Measurements from ENCODE around the gene TLE1. TPM values are rescaled to one million over a fixed set of nuclear protein-coding genes. Genes with fewer than 3 reads are reported as not detected.
A peak's percentile ranks its signal among the peaks of the same experiment; 100 is the strongest.
"Not testable (repeated sequence)": the region's sequence is repeated elsewhere in the genome, so short reads cannot be mapped to it uniquely, and the experiment has no call there.

The TLE1 gene
- total and polyA plus RNA-seq, 2 donors: 7.0 to 24.1 TPM

DNA sequence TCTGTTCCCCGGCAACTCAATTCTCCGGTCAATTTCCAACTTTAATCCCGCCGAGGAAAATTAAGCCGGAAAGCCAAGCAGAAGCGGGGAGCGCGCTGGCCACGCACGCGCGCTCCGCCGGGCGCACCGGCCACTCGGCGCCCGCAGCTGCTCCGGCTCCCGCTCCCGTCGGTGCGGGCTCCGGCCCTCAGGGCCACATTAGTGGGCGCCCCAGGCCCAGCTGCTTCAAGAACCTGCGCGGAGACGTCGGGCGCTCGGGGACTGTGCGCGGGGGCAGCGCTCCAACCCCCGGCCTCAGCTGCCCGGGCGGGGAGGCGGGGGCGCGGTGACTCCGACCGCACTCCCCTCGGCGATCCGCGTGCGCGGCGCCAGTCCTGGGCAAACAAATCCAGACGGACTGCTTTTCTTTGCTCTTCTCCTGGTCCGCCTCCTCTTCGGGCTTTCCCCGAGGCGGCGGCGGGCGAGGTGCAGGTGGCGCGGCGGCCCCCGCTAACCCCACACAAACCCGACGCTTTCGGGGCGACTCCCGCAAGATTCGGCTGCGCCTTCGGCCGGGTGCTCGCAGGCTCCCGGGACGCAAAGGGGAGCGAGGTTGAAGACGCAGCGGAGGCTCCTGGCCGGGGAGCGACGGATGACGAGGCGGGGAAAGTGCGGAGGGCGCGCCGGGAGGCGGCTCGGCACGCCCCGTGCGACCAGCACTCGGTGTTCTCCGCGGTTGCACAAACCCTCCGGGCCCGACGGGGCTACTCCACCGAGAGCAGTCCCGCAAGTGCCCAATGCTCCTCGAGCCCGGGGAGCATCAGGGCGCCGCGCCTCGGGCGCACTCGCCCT lies 870 bp downstream of the TLE1 start:
- under 1% methylated on average over 107 of the region's 107 CpGs for WGBS
- Histone ChIP-seq H3K4me1 (ENCODE audit: control insufficient read depth in 2 of 2, insufficient read depth in 2 of 2, low read length in 2 of 2) (peaks cover 14 to 28% of the 10 kb centered on the region in 2 donors), H3K27me3 (ENCODE audit: control insufficient read depth in 2 of 2, insufficient read depth in 1 of 2, low read length in 1 of 2) (peaks cover 33 to 54% of the 10 kb centered on the region in 2 donors), H3K4me3 (ENCODE audit: low read length in 2 of 2) (peak overlapping the region; percentile 54 to 84), H3K27ac (ENCODE audit: low read depth in 1 of 2, low read length in 1 of 2) (peak overlapping the region; percentile 25 to 28)
- H3K36me3 ChIP-seq (ENCODE audit: control insufficient read depth in 2 of 2, insufficient read depth in 2 of 2, low read length in 1 of 2); H3K9me3 ChIP-seq (ENCODE audit: control insufficient read depth in 2 of 2, insufficient read depth in 1 of 2, low read length in 1 of 2): not testable (repeated sequence)
- peak in 2 of 9 donors; percentile 28 to 61 for DNase-seq (ENCODE audit: low read depth in 6 of 9, low spot score in 9 of 9)

DNA sequence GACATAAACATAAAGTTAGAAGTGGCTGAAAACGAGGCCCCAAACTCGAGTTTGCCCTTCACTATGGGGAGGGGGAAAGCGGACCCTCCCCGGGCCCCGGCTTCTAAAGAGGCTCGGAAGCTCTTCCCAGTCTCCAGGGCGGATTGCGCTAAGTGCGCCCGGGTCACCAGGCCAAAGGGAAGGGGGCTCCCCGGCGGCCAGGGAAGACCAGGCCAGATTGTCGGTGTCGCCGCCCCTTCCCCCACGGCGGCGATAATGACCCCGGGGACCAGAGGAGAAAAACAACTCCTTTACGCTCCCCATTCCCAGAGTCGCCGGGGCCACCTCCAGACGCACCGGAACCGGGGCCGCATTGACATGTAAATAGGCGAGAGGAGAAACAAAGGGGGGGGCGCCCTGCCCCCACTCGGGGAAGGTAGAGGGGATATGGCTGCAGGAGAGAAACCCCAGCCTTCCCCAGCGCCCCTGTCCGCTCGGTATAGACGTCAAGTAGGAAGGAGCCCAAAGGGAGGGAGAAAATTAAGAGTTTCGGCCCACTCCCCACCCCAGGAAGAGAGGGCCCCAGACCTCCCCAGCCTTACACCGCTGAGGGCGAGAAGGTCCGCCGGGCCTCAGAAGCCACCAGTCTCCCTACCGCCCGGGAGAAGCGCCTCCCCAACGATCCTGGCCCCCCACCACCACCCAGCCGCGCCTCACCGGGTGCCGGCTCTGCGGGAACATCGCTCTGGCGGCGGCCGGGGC lies 1.7 kb downstream of the TLE1 start:
- H3K9me3 ChIP-seq (ENCODE audit: control insufficient read depth in 2 of 2, insufficient read depth in 1 of 2, low read length in 1 of 2): peaks cover 0 to 2% of the 10 kb centered on the region in 2 donors
- peak overlapping the region; percentile 1 to 20 for H3K27ac ChIP-seq (ENCODE audit: low read depth in 1 of 2, low read length in 1 of 2)
- H3K4me3 ChIP-seq (ENCODE audit: low read length in 2 of 2): peak overlapping the region; percentile 54 to 84
- peak in 2 of 9 donors; percentile 28 to 45 for DNase-seq (ENCODE audit: low read depth in 6 of 9, low spot score in 9 of 9)
- WGBS: under 1% methylated on average over 51 of the region's 51 CpGs
- H3K4me1 ChIP-seq (ENCODE audit: control insufficient read depth in 2 of 2, insufficient read depth in 2 of 2, low read length in 2 of 2): peaks cover 15 to 34% of the 10 kb centered on the region in 2 donors
- no peaks in the 10 kb centered on the region for H3K36me3 ChIP-seq (ENCODE audit: control insufficient read depth in 2 of 2, insufficient read depth in 2 of 2, low read length in 1 of 2)
- H3K27me3 ChIP-seq (ENCODE audit: control insufficient read depth in 2 of 2, insufficient read depth in 1 of 2, low read length in 1 of 2): peaks cover 33 to 49% of the 10 kb centered on the region in 2 donors

DNA sequence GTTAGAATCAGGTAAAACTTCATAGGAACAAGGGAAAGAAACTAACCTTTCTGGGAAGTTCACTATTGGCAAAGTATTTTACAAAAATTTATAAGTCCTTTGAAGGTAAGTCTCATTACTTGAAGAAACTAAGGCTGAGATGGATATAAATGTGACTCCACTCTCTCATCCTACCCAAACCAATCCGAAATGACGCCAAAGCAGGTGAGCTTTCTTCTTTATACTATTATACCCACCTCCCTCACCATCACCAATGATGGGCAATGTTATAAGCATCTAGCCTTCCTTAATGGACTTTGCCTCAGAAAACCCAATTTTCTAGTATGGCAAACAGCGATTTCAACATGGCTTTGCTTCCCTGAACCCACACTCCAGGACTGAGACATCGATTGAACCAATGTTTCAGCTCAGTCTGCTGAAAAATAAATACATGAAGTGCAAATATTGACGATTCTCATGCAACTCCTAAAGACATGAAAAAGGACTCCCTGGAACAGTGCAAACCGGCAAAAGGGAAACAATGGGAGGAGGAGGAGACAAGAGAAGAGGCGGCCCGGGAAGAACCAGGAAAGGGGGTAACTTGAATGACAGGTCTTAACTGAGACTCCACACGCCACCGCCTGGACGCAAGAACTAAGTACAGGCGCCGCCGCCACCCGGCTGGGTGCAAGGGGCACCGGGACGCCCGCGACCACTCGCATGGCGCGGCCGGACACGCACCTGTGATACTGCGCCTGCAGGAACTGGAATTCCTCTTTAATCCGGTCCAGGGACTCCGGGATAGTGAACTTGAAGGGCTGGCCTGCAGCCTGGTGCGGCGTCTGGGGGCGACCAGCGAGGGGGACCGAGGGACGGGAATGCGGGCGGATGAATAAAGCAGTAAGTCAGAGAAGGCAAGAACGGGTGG lies 2.5 kb downstream of the TLE1 start:
- DNase-seq (ENCODE audit: low read depth in 6 of 9, low spot score in 9 of 9): peak in 4 of 9 donors; percentile 48 to 80 (median 60)
- WGBS: 7% methylated on average over 36 of the region's 36 CpGs
- peak overlapping the region; percentile 54 to 84 for H3K4me3 ChIP-seq (ENCODE audit: low read length in 2 of 2)
- H3K27me3 ChIP-seq (ENCODE audit: control insufficient read depth in 2 of 2, insufficient read depth in 1 of 2, low read length in 1 of 2): peaks cover 33 to 49% of the 10 kb centered on the region in 2 donors
- H3K9me3 ChIP-seq (ENCODE audit: control insufficient read depth in 2 of 2, insufficient read depth in 1 of 2, low read length in 1 of 2): peaks cover 0 to 2% of the 10 kb centered on the region in 2 donors
- peaks cover 17 to 38% of the 10 kb centered on the region in 2 donors for H3K4me1 ChIP-seq (ENCODE audit: control insufficient read depth in 2 of 2, insufficient read depth in 2 of 2, low read length in 2 of 2)
- no peak overlapping the region for H3K27ac ChIP-seq (ENCODE audit: low read depth in 1 of 2, low read length in 1 of 2)
- no peaks in the 10 kb centered on the region for H3K36me3 ChIP-seq (ENCODE audit: control insufficient read depth in 2 of 2, insufficient read depth in 2 of 2, low read length in 1 of 2)

DNA sequence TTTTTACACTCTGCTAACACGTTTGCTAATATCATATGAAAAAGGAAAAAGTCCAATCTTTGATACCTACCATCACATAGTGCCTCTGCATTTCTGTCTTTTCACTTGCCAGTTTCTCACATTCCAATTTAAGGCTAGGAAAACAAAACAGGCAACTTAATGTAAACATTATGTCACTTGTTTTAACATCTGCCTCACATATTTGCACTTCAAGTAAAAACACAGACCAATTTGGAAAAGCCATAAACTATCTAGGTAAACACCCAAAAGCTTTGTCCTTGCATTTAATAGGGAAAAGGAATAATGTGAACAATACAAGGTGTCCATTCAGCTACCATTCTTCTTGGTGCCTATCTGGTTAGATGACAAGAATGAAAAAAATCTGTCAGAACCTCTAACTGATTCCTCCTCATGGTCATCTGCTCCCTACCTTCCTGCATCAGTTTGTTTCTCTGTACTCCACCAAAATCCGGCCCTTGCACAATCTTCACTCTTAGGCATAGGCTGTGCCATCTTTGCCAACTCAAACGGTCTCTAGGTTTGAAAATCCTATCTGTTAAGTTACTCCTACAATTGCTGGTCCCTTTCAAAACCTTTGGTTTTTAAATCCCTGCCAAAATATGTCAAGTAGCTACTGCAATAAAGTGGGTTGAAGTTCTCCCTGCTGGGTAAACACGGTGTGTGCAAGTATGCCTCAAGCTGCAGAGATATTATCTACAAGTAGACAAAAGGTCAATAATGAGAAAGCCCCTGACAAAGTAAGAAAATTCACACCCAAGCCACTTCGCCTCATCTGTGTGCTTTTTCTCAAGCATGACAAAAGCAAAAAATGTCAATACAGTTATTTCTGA lies 3.4 kb downstream of the TLE1 start:
- H3K36me3 ChIP-seq (ENCODE audit: control insufficient read depth in 2 of 2, insufficient read depth in 2 of 2, low read length in 1 of 2): no peaks in the 10 kb centered on the region
- peak in 1 of 9 donors; percentile 47 for DNase-seq (ENCODE audit: low read depth in 6 of 9, low spot score in 9 of 9)

DNA sequence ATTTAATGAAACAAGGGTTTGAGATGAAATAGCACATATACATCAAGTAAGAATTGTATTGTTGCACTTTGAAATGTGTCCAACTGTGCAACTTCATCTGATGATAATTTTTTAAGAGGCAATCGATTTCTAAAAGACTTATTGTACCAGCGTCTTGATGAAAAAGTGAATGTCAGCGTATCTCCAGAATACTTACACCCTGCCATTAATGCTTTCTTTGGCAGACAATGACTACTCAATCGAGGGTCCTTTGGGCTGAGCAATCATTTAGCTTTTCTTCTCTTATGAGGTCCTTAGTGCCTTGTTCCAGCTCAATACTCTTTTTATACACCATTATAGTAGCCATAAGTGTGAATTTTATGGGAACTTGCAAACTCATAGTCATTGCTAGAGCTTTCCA lies 4.7 kb downstream of the TLE1 start:
- DNase-seq (ENCODE audit: low read depth in 6 of 9, low spot score in 9 of 9): no peak
- no peaks in the 10 kb centered on the region for H3K36me3 ChIP-seq (ENCODE audit: control insufficient read depth in 2 of 2, insufficient read depth in 2 of 2, low read length in 1 of 2)
- 97% methylated on average over 4 of the region's 4 CpGs for WGBS
- peaks cover 17 to 31% of the 10 kb centered on the region in 2 donors for H3K4me1 ChIP-seq (ENCODE audit: control insufficient read depth in 2 of 2, insufficient read depth in 2 of 2, low read length in 2 of 2)
- peaks cover 21 to 31% of the 10 kb centered on the region in 2 donors for H3K27me3 ChIP-seq (ENCODE audit: control insufficient read depth in 2 of 2, insufficient read depth in 1 of 2, low read length in 1 of 2)
- no peak overlapping the region for H3K27ac ChIP-seq (ENCODE audit: low read depth in 1 of 2, low read length in 1 of 2)
- H3K4me3 ChIP-seq (ENCODE audit: low read length in 2 of 2): no peak overlapping the region
- peaks cover 0 to 2% of the 10 kb centered on the region in 2 donors for H3K9me3 ChIP-seq (ENCODE audit: control insufficient read depth in 2 of 2, insufficient read depth in 1 of 2, low read length in 1 of 2)

More for the DNA sequence above, 3.4 kb downstream of the TLE1 start:
- Histone ChIP-seq H3K4me1 (ENCODE audit: control insufficient read depth in 2 of 2, insufficient read depth in 2 of 2, low read length in 2 of 2) (peaks cover 17 to 38% of the 10 kb centered on the region in 2 donors), H3K9me3 (ENCODE audit: control insufficient read depth in 2 of 2, insufficient read depth in 1 of 2, low read length in 1 of 2) (peaks cover 0 to 2% of the 10 kb centered on the region in 2 donors), H3K27me3 (ENCODE audit: control insufficient read depth in 2 of 2, insufficient read depth in 1 of 2, low read length in 1 of 2) (peaks cover 27 to 44% of the 10 kb centered on the region in 2 donors), H3K4me3 (ENCODE audit: low read length in 2 of 2) (no peak overlapping the region), H3K27ac (ENCODE audit: low read depth in 1 of 2, low read length in 1 of 2) (no peak overlapping the region)
- 83% methylated on average over 5 of the region's 5 CpGs for WGBS

DNA sequence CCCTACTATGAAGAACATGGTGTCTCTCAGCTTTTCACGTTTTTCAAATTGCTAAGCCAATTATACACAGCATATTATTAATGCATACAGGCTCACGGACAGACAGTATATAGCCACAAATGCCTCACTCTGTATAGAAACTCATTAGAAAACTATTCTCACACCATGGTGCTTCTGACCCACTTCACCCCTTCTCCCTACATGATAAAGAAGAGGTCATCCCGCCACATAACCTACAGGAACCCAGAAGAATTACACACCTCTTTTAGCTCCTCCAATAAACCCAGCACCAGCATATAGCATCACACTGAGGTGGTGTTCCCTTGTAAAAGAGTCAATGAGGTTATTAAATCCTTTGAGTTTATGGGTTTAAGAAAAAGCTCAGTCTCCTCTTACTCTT lies 5.6 kb downstream of the TLE1 start:
- DNase-seq (ENCODE audit: low read depth in 6 of 9, low spot score in 9 of 9): no peak
- no peak overlapping the region for H3K27ac ChIP-seq (ENCODE audit: low read depth in 1 of 2, low read length in 1 of 2)
- peaks cover 21 to 25% of the 10 kb centered on the region in 2 donors for H3K27me3 ChIP-seq (ENCODE audit: control insufficient read depth in 2 of 2, insufficient read depth in 1 of 2, low read length in 1 of 2)
- no peak overlapping the region for H3K4me3 ChIP-seq (ENCODE audit: low read length in 2 of 2)
- H3K9me3 ChIP-seq (ENCODE audit: control insufficient read depth in 2 of 2, insufficient read depth in 1 of 2, low read length in 1 of 2): peaks cover 0 to 2% of the 10 kb centered on the region in 2 donors
- peaks cover 14 to 27% of the 10 kb centered on the region in 2 donors for H3K4me1 ChIP-seq (ENCODE audit: control insufficient read depth in 2 of 2, insufficient read depth in 2 of 2, low read length in 2 of 2)
- WGBS: 97% methylated on average over 3 of the region's 3 CpGs
- H3K36me3 ChIP-seq (ENCODE audit: control insufficient read depth in 2 of 2, insufficient read depth in 2 of 2, low read length in 1 of 2): no peaks in the 10 kb centered on the region

DNA sequence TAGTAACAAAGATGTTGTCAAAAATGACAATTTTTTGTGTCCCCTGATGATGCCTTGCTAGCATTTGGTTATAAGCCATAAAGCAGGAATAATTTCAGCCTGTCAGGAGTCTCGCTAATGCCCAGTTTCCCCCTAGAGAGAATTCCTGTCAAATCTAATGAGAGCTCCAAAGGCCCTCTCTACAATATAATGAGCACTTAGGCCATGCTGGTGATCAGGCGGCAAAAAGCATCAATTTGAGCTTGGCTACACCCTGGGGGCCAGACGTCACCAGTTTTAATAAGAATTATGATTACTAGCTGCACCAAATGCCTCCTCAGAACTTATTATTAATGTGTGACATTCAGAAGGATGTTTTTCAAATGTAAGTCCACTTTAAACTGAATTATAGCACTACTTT lies 6.1 kb downstream of the TLE1 start:
- DNase-seq (ENCODE audit: low read depth in 6 of 9, low spot score in 9 of 9): no peak

DNA sequence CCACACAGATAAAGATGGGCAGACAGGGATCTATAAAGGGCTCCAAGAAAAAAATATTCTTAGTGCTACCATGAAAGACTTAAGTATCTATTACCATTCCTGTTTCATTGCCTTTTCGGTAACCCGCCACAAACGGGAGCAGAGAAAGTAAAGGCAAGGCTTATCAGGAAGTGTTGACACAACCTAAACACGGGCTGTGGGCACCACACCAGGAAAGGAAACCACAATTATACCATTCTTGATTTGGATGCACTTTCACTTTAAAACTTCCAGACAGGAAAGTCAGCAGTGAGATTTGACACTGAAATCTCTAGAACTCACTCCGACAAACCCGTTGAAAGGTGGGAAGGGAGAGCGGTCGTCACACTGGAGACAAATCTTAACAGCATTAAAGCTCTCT lies 6.5 kb downstream of the TLE1 start:
- 8% methylated on average over 8 of the region's 8 CpGs for WGBS
- H3K27ac ChIP-seq (ENCODE audit: low read depth in 1 of 2, low read length in 1 of 2): no peak overlapping the region
- H3K9me3 ChIP-seq (ENCODE audit: control insufficient read depth in 2 of 2, insufficient read depth in 1 of 2, low read length in 1 of 2): peaks cover 0 to 2% of the 10 kb centered on the region in 2 donors
- DNase-seq (ENCODE audit: low read depth in 6 of 9, low spot score in 9 of 9): peak in 1 of 9 donors; percentile 37
- no peaks in the 10 kb centered on the region for H3K36me3 ChIP-seq (ENCODE audit: control insufficient read depth in 2 of 2, insufficient read depth in 2 of 2, low read length in 1 of 2)
- no peak overlapping the region for H3K4me3 ChIP-seq (ENCODE audit: low read length in 2 of 2)
- H3K27me3 ChIP-seq (ENCODE audit: control insufficient read depth in 2 of 2, insufficient read depth in 1 of 2, low read length in 1 of 2): peaks cover 13 to 16% of the 10 kb centered on the region in 2 donors
- peaks cover 7 to 22% of the 10 kb centered on the region in 2 donors for H3K4me1 ChIP-seq (ENCODE audit: control insufficient read depth in 2 of 2, insufficient read depth in 2 of 2, low read length in 2 of 2)

More for the DNA sequence above, 6.1 kb downstream of the TLE1 start:
- peaks cover 16 to 20% of the 10 kb centered on the region in 2 donors for H3K27me3 ChIP-seq (ENCODE audit: control insufficient read depth in 2 of 2, insufficient read depth in 1 of 2, low read length in 1 of 2)
- no peak overlapping the region for H3K27ac ChIP-seq (ENCODE audit: low read depth in 1 of 2, low read length in 1 of 2)
- peaks cover 0 to 2% of the 10 kb centered on the region in 2 donors for H3K9me3 ChIP-seq (ENCODE audit: control insufficient read depth in 2 of 2, insufficient read depth in 1 of 2, low read length in 1 of 2)
- H3K4me1 ChIP-seq (ENCODE audit: control insufficient read depth in 2 of 2, insufficient read depth in 2 of 2, low read length in 2 of 2): peaks cover 10 to 25% of the 10 kb centered on the region in 2 donors
- WGBS: 93% methylated on average over 3 of the region's 3 CpGs
- H3K4me3 ChIP-seq (ENCODE audit: low read length in 2 of 2): no peak overlapping the region
- H3K36me3 ChIP-seq (ENCODE audit: control insufficient read depth in 2 of 2, insufficient read depth in 2 of 2, low read length in 1 of 2): no peaks in the 10 kb centered on the region
